GM23338 (cell line): ENCODE data around the gene AGTRAP. TPM values are rescaled to one million over a fixed set of nuclear protein-coding genes. Genes with fewer than 3 reads are reported as not detected.

Experiments
- ATAC-seq: fragments of 200-7000 bp; cut with Tn5 transposase; 3 replicates; pipeline ENCODE4 v1.9.1; 2020
- DNase-seq: peaks from one replicate; pipeline ENCODE4 v3.0.0-alpha.2; 2015; ENCODE audit warnings: low spot score
- H2AFZ ChIP-seq: fragments of 200-600 bp; sonication (generic); 2 replicates; pipeline ENCODE4 v1.8.0; 2016; ENCODE audit warnings: antibody characterized with exemption, mild to moderate bottlenecking, moderate library complexity
- H3F3A ChIP-seq: fragments of 200-600 bp; sonication (generic); replicated peaks from 2 replicates; pipeline ENCODE4 v1.8.0; 2017; ENCODE audit warnings: antibody characterized with exemption, mixed run types, low read depth
- H3K27ac ChIP-seq: fragments of 200-600 bp; sonication (generic); 2 replicates; pipeline ENCODE4 v1.6.1; 2016; ENCODE audit warnings: low read depth
- H3K27me3 ChIP-seq: fragments of 200-600 bp; sonication (generic); 2 replicates; pipeline ENCODE4 v1.8.0; 2016; ENCODE audit warnings: mild to moderate bottlenecking, mixed run types, moderate library complexity; ENCODE audit not compliant: insufficient read depth
- H3K36me3 ChIP-seq: fragments of 200-600 bp; sonication (generic); 2 replicates; pipeline ENCODE4 v1.8.0; 2016; ENCODE audit warnings: mild to moderate bottlenecking; ENCODE audit not compliant: insufficient read depth
- H3K4me1 ChIP-seq: fragments of 200-600 bp; sonication (generic); 2 replicates; pipeline ENCODE4 v1.8.0; 2016; ENCODE audit warnings: mild to moderate bottlenecking, moderate library complexity; ENCODE audit not compliant: insufficient read depth
- H3K4me2 ChIP-seq: fragments of 200-600 bp; sonication (generic); 2 replicates; pipeline ENCODE4 v1.7.1; 2017; ENCODE audit warnings: mixed run types
- H3K4me3 ChIP-seq: fragments of 200-600 bp; sonication (generic); 2 replicates; pipeline ENCODE4 v1.6.1; 2016; ENCODE audit warnings: mixed run types
- H3K79me2 ChIP-seq: fragments of 200-600 bp; sonication (generic); replicated peaks from 2 replicates; pipeline ENCODE4 v1.8.0; 2017; ENCODE audit warnings: mild to moderate bottlenecking; ENCODE audit not compliant: insufficient read depth
- H3K9me2 ChIP-seq: fragments of 200-600 bp; sonication (generic); 2 replicates; pipeline ENCODE4 v1.8.0; 2017; ENCODE audit not compliant: insufficient read depth
- H4K20me1 ChIP-seq: fragments of 200-600 bp; sonication (generic); replicated peaks from 2 replicates; pipeline ENCODE4 v1.8.0; 2017; ENCODE audit warnings: mild to moderate bottlenecking; ENCODE audit not compliant: insufficient read depth
- H3K27ac Mint-ChIP-seq: 2 replicates; pipeline ENCODE4 v1.8.0; 2020; ENCODE audit warnings: inconsistent platforms, mild to moderate bottlenecking, moderate library complexity, mixed read lengths
- H3K27me3 Mint-ChIP-seq: 3 replicates; pipeline ENCODE4 v1.8.0; 2022; ENCODE audit warnings: low read depth, mild to moderate bottlenecking, moderate library complexity, mixed read lengths, inconsistent platforms; ENCODE audit not compliant: insufficient read depth, poor library complexity
- H3K36me3 Mint-ChIP-seq: 3 replicates; pipeline ENCODE4 v1.8.0; 2021; ENCODE audit warnings: low read depth, mild to moderate bottlenecking, inconsistent platforms, moderate library complexity, mixed read lengths
- H3K4me1 Mint-ChIP-seq: 3 replicates; pipeline ENCODE4 v1.8.0; 2020; ENCODE audit warnings: mild to moderate bottlenecking, inconsistent platforms, mixed read lengths
- H3K4me3 Mint-ChIP-seq: 3 replicates; pipeline ENCODE4 v1.8.0; 2021; ENCODE audit warnings: moderate library complexity, mild to moderate bottlenecking, inconsistent platforms, mixed read lengths
- H3K9me3 Mint-ChIP-seq: 3 replicates; pipeline ENCODE4 v1.8.0; 2020; ENCODE audit warnings: moderate library complexity, mild to moderate bottlenecking, inconsistent platforms, mixed read lengths
- CREB1 ChIP-seq: fragments of 250-450 bp; sonication (Bioruptor Pico); IDR thresholded peaks from 2 replicates; pipeline ENCODE4 v1.5.0; 2020; ENCODE audit warnings: low read depth, mild to moderate bottlenecking, moderate library complexity
- CTCF ChIP-seq, 2 experiments: fragments of 200-600 bp in 1 of 2; sonication (generic) in 1 of 2; conservative IDR thresholded peaks; 2 replicates each; pipeline versions ENCODE4 v1.5.1 to v1.6.1; 2016 to 2017; ENCODE audit warnings: antibody characterized with exemption in 2 of 2, low read depth in 2 of 2, mild to moderate bottlenecking in 2 of 2, moderate library complexity in 1 of 2
- EZH2 ChIP-seq: fragments of 200-600 bp; sonication (generic); IDR thresholded peaks from one replicate; pipeline ENCODE4 v1.8.0; 2017; ENCODE audit warnings: antibody characterized with exemption, mild to moderate bottlenecking, low read depth; ENCODE audit not compliant: unreplicated experiment
- EZH2phosphoT487 ChIP-seq: fragments of 200-600 bp; sonication (generic); IDR thresholded peaks from one replicate; pipeline ENCODE4 v1.8.1; 2018; ENCODE audit warnings: antibody characterized with exemption; ENCODE audit not compliant: unreplicated experiment
- JUNB ChIP-seq: IDR thresholded peaks from one replicate; pipeline ENCODE4 v1.6.1; 2016; ENCODE audit warnings: antibody characterized with exemption; ENCODE audit not compliant: unreplicated experiment
- NANOG ChIP-seq: IDR thresholded peaks from 2 replicates; pipeline ENCODE4 v1.6.1; 2016; ENCODE audit warnings: antibody characterized with exemption, borderline replicate concordance
- POLR2AphosphoS5 ChIP-seq: IDR thresholded peaks from 2 replicates; pipeline ENCODE4 v1.6.1; 2016; ENCODE audit warnings: antibody characterized with exemption, low read depth
- STAT1 ChIP-seq: IDR thresholded peaks from one replicate; pipeline ENCODE4 v1.6.1; 2016; ENCODE audit warnings: antibody characterized with exemption; ENCODE audit not compliant: unreplicated experiment
- ZNF114 ChIP-seq: fragments of 250-450 bp; sonication (Bioruptor Pico); IDR thresholded peaks from 2 replicates; pipeline ENCODE4 v1.5.0; 2020; ENCODE audit warnings: mild to moderate bottlenecking, moderate library complexity
- ZNF331 ChIP-seq: fragments of 250-450 bp; sonication (Bioruptor Pico); IDR thresholded peaks from 2 replicates; pipeline ENCODE4 v1.5.0; 2020; ENCODE audit warnings: low read depth, mild to moderate bottlenecking, moderate library complexity
- ZNF462 ChIP-seq: fragments of 250-450 bp; sonication (Bioruptor Pico); IDR thresholded peaks from 2 replicates; pipeline ENCODE4 v1.5.0; 2020; ENCODE audit warnings: mild to moderate bottlenecking, moderate library complexity
- polyA plus RNA-seq: library from polyadenylated mRNA; unstranded; fragments of >200 nt; fragmentation: Nextera tagmentation; extraction: Ambion mirVana; gene quantifications from 2 replicates; pipeline ENCODE4 v1.2.1, GENCODE V29; 2016
- total RNA-seq: library from RNA; depleted of rRNA; stranded (reverse); fragments of >200 nt; shearing (Covaris generic); gene quantifications from 2 replicates; pipeline ENCODE4 v1.2.3, GENCODE V29; 2014
- TF ChIP-seq, protein P1 (sequence below): IDR thresholded peaks from one replicate; pipeline ENCODE4 v1.6.1; 2018; ENCODE audit warnings: antibody characterized with exemption; ENCODE audit not compliant: unreplicated experiment
- TF ChIP-seq, protein P2 (sequence below): IDR thresholded peaks from 2 replicates; pipeline ENCODE4 v1.6.1; 2016; ENCODE audit warnings: antibody characterized with exemption

The AGTRAP gene
- total and polyA plus RNA-seq, 2 experiments from 2014 or later, result 79.4 to 102 TPM

DNA sequence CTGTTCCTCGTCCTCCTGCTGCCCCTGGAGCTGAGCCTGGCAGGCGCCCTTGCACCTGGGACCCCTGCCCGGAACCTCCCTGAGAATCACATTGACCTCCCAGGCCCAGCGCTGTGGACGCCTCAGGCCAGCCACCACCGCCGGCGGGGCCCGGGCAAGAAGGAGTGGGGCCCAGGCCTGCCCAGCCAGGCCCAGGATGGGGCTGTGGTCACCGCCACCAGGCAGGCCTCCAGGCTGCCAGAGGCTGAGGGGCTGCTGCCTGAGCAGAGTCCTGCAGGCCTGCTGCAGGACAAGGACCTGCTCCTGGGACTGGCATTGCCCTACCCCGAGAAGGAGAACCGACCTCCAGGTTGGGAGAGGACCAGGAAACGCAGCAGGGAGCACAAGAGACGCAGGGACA is 29.6 kb upstream of the AGTRAP start:
- no peak for DNase-seq
- no peaks in the 10 kb centered on the region; the same call in 1 of the 2 replicates for H4K20me1 ChIP-seq
- no peaks in the 10 kb centered on the region; the same call in 1 of the 2 replicates for H3K36me3 ChIP-seq
- H3K36me3 Mint-ChIP-seq, result peaks cover 14% of the 10 kb centered on the region
- peaks cover 38% of the 10 kb centered on the region for H3K4me1 ChIP-seq
- H3K27me3 Mint-ChIP-seq, result peaks cover 10% of the 10 kb centered on the region
- no peak overlapping the region for H3K4me2 ChIP-seq
- no peak overlapping the region for H3K4me3 ChIP-seq
- H3K27ac ChIP-seq, result no peak overlapping the region
- no peaks in the 10 kb centered on the region for H3K9me2 ChIP-seq
- H2AFZ ChIP-seq, result no peak overlapping the region
- peaks cover 19% of the 10 kb centered on the region for H3F3A ChIP-seq
- H3K4me1 Mint-ChIP-seq, result peaks cover 53% of the 10 kb centered on the region
- no peaks in the 10 kb centered on the region for H3K27me3 ChIP-seq
- no peak for ATAC-seq
- peaks cover 22% of the 10 kb centered on the region for H3K79me2 ChIP-seq
- no peaks in the 10 kb centered on the region for H3K9me3 Mint-ChIP-seq
- no peak overlapping the region for H3K27ac Mint-ChIP-seq
- TF ChIP-seq STAT1, result no peak
- no peak for TF ChIP-seq CTCF (conservative IDR thresholded peaks at IDR 0.05; ENCODE audit: low read depth in 2 of 2)
- no peak for TF ChIP-seq POLR2AphosphoS5
- no peak for TF ChIP-seq EZH2phosphoT487
- TF ChIP-seq JUNB, result no peak
- TF ChIP-seq NANOG, result no peak
- TF ChIP-seq, protein P1, sequence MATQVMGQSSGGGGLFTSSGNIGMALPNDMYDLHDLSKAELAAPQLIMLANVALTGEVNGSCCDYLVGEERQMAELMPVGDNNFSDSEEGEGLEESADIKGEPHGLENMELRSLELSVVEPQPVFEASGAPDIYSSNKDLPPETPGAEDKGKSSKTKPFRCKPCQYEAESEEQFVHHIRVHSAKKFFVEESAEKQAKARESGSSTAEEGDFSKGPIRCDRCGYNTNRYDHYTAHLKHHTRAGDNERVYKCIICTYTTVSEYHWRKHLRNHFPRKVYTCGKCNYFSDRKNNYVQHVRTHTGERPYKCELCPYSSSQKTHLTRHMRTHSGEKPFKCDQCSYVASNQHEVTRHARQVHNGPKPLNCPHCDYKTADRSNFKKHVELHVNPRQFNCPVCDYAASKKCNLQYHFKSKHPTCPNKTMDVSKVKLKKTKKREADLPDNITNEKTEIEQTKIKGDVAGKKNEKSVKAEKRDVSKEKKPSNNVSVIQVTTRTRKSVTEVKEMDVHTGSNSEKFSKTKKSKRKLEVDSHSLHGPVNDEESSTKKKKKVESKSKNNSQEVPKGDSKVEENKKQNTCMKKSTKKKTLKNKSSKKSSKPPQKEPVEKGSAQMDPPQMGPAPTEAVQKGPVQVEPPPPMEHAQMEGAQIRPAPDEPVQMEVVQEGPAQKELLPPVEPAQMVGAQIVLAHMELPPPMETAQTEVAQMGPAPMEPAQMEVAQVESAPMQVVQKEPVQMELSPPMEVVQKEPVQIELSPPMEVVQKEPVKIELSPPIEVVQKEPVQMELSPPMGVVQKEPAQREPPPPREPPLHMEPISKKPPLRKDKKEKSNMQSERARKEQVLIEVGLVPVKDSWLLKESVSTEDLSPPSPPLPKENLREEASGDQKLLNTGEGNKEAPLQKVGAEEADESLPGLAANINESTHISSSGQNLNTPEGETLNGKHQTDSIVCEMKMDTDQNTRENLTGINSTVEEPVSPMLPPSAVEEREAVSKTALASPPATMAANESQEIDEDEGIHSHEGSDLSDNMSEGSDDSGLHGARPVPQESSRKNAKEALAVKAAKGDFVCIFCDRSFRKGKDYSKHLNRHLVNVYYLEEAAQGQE, result no peak
- TF ChIP-seq EZH2, result no peak
- no peak for TF ChIP-seq CREB1 (CRISPR knock-in tag)
- no peak for TF ChIP-seq ZNF462 (CRISPR knock-in tag)
- TF ChIP-seq ZNF114 (CRISPR knock-in tag), result no peak
- TF ChIP-seq, protein P2, sequence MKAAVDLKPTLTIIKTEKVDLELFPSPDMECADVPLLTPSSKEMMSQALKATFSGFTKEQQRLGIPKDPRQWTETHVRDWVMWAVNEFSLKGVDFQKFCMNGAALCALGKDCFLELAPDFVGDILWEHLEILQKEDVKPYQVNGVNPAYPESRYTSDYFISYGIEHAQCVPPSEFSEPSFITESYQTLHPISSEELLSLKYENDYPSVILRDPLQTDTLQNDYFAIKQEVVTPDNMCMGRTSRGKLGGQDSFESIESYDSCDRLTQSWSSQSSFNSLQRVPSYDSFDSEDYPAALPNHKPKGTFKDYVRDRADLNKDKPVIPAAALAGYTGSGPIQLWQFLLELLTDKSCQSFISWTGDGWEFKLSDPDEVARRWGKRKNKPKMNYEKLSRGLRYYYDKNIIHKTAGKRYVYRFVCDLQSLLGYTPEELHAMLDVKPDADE, result no peak
- no peak for TF ChIP-seq ZNF331 (CRISPR knock-in tag)
- H3K4me3 Mint-ChIP-seq, result no peak overlapping the region
